Head of caudate nucleus (tissue), 42 donors: Measurements from ENCODE around the gene COG1.

Experiments
- DNase-seq, 42 donors: peaks; one replicate each; pipeline versions ENCODE4 v3.0.0 to v3.0.0-alpha.2; 2020 to 2021; ENCODE audit warnings: mixed read lengths in 7 of 42
- intact Hi-C: fragments of 100-400 bp; cut with DNase I; formaldehyde crosslinking; loops from one replicate; pipeline ENCODE4 v1.15.0; 2022

COG1 gene

DNA sequence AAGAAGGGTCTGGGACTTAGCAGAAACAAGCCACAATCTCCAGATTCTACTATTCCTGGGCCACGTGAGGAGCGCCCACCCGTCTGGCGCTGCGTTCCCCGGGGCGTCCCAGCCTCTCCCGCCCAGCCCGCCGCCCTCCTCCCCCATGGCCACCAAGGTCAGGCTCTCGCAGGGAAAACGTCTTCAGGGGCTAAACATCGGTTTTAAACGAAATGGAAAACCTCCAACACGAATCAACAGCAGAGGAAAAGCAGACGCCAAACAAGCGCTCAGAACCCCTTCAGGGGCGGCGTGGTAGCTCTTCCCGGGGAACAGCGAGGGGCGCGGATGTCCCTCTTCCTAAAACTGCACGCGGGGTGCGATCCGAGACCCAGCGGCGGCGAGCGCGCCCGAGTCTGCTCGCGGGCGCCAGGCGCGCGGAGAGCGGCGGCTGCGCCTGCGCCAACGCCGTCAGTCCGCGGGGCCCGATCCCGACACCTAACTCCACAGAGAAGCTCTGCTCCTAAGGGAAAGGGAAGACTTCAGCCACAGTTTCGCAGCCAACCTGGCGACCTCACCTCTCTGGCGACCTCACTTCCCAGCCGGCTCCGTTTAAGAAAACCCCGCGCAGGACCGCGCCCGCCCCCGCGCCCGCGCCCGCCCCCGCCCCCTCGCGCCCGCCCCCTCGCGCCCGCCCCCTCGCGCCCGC, 505 bp upstream of the COG1 start:
- intact Hi-C loops, result loop anchor here (2.0 to 10.0 kb wide), 3 partner anchors 40 to 468 kb away; a partner anchor contains a TSS
- DNase-seq, result peak; percentile 9 to 84 (median 68)

DNA sequence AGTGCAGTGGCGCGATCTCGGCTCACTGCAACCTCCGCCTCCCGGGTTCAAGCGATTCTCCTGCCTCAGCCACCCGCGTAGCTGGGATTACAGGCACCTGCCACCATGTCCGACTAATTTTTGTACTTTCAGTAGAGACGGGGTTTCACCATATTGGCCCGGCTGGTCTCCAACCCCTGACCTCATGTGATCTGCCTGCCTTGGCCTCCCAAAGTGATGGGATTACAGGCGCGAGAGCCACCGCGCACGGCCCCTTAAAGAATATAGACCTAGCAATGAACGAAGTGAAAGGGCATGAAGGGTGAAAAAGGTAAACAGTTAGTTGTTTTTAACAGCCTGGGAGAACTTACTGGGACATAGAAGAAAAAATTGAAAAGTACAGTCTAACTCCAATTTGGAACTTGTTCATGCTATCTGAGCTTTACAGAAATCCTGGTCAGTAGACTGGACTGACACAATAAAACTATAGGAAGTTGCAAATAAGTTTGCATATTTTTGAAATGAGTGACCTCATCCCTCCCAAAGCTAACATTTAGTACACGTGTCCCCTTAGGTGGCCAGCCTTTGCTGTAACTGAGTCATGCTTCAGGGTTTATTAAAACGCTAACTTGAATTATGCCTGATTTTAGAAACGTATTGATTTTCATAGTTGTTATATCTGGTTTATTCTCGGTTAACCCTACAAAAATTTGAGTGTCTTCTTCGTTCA, 1.8 kb downstream of the COG1 start:
- DNase-seq, result no peak
- intact Hi-C loops, result loop anchor here (10.0 kb wide), 2 partner anchors 170 to 470 kb away; no protein-coding TSS in a partner anchor

DNA sequence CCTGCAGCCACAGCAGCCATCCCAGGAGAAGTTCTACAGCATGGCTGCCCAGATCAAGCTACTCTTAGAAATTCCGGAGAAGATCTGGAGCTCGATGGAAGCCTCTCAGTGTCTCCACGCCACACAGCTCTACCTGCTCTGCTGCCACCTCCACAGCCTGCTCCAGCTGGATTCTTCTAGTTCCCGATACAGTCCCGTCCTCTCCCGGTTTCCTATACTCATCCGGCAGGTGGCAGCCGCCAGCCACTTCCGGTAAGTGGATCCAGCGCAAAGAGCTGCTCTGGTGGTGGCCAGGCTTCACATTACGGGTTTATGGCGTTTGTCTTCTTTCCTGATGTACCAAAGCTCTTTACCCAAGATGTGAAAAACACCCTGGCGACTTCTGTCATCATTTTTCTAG, 3.6 kb downstream of the COG1 start:
- intact Hi-C loops, result loop anchor here (10.0 kb wide), 2 partner anchors 168 to 472 kb away; no protein-coding TSS in a partner anchor
- DNase-seq, result peak in 35 of 42 donors; percentile 25 to 81 (median 58)

DNA sequence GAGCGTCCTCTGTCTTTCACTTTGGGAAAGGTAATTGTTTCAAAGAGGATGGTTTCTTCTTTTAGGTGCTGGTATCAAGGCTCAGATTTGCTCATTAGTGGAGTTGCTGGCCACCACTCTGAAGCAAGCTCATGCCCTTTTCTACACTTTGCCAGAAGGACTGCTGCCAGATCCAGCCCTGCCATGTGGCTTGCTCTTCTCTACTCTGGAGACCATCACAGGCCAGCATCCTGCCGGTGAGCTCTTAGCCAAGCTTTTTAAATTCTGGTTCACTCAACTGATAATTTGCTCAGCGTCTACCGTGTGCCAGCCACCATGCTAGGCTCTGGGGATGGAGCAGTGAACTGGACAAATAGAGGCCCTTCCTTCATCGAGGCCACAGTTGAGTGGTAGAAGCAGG, 4.3 kb downstream of the COG1 start:
- intact Hi-C loops, result loop anchor here (10.0 kb wide), 2 partner anchors 168 to 472 kb away; no protein-coding TSS in a partner anchor
- no peak for DNase-seq

DNA sequence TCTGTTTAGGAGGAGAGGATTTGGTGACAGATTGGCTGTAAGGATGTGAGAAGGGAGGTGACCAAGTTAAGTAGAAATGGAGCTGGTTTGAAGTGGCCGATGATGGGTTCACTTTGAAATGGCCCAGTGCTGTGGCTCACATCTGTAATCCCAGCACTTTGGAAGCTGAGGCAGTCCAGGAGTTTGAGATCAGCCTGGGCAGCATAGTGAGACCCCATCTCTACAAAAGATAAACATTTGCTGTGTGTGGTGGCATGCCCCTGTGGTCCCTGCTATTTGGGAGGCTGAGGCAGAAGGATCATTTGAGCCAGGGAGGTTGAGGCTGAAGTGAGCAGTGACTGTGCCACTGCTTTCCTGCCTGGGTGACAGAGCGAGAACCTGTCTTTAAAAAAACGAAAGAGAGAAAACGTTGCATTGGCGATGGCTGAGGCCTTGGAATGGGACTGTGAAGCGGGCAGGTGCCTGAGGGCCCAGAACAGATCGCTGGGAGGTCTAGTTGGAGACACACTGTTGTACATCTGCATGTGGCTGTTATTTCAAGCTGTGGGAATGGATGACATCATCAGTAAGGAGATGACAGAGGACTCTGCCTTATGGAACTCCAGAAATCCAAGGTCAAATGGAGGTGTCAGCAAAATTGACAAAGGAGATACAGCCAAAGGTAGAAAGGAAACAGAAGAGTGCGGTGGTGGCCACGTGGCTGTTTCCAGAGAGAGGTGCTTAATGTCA, 5.5 kb downstream of the COG1 start:
- intact Hi-C loops, result loop anchor here (10.0 kb wide), 2 partner anchors 166 to 474 kb away; no protein-coding TSS in a partner anchor

DNA sequence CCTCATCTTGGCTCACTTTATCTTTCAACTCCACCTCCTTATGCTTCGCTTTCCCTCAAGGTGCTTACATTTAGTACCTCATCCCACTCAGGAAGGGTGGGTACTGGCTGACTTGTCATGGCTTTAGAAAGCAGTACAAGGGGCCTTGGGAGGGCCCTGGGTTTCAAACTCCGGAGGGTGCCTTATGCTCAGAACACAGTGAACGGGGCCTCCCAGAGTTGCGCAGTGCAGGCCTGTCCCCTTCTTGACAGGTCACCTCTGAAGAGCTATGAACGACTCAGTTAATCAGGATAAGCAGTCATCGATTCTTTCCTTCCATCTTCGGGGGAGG, 6.0 kb downstream of the COG1 start:
- intact Hi-C loops, result loop anchor here (10.0 kb wide), 2 partner anchors 166 to 474 kb away; no protein-coding TSS in a partner anchor
- no peak for DNase-seq

More for the DNA sequence above, 5.5 kb downstream of the COG1 start:
- DNase-seq, result no peak

DNA sequence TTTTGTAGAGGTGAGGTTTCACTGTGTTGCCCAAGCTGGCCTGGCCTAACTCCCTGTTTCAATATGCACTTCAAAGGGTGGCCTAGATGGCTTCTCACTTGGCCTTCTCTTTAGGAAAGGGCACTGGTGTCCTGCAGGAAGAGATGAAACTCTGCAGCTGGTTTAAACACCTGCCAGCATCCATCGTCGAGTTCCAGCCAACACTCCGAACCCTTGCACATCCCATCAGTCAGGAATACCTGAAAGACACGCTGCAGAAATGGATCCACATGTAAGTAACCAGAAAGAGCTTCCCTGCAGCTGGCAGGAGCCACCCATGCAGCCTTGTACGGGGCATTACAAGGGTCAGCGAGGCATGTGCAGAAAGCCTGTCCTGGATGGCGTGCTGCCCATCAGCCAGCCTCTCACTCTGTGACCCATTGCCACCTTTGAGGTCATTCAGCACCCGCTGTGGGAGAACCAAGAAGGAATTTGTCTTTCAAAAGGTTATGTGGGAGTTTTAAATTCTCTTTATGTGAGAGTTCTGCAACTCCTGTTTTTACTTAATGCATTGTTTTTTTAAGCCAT, 7.0 kb downstream of the COG1 start:
- DNase-seq, result no peak
- intact Hi-C loops, result loop anchor here (10.0 kb wide), 2 partner anchors 165 to 475 kb away; no protein-coding TSS in a partner anchor

DNA sequence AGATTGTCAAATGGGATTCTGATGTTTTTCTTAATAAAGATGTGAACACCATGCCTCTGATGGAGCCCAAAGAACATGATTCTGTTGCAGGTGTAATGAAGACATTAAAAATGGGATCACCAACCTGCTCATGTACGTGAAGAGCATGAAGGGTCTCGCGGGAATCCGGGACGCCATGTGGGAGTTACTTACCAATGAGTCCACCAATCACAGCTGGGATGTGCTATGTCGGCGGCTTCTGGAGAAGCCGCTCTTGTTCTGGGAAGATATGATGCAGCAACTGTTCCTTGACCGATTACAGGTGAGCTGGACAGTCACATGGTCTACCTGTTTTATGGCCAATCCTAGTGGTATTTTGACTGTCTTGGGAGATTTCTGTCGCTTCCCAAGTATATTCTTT, 7.6 kb downstream of the COG1 start:
- no peak for DNase-seq
- intact Hi-C loops, result no loop called here

DNA sequence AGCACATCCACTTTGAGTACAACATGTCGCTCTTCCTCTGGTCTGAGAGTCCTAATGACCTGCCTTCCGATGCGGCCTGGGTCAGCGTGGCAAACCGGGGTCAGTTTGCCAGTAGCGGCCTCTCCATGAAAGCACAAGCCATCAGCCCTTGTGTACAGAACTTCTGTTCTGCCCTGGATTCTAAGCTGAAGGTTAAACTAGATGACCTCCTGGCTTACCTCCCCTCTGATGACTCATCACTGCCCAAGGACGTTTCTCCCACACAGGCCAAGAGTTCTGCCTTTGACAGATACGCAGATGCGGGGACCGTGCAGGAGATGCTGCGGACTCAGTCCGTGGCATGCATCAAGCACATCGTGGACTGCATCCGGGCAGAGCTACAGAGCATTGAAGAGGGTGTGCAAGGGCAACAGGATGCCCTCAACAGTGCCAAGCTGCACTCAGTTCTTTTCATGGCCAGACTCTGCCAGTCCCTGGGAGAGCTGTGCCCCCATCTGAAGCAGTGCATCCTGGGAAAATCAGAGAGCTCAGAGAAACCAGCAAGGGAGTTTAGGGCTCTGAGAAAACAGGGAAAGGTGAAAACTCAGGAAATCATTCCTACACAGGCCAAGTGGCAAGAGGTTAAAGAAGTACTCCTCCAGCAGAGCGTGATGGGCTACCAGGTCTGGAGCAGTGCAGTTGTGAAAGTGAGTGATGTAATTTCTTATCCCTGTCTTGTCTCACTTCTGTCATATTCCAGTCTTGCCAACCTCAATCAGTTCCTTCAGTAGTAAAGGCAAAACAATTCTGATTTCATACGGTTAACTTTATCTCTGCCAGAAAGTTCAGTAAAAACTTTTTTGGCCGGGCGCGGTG, 8.6 kb downstream of the COG1 start:
- intact Hi-C loops, result no loop called here

DNA sequence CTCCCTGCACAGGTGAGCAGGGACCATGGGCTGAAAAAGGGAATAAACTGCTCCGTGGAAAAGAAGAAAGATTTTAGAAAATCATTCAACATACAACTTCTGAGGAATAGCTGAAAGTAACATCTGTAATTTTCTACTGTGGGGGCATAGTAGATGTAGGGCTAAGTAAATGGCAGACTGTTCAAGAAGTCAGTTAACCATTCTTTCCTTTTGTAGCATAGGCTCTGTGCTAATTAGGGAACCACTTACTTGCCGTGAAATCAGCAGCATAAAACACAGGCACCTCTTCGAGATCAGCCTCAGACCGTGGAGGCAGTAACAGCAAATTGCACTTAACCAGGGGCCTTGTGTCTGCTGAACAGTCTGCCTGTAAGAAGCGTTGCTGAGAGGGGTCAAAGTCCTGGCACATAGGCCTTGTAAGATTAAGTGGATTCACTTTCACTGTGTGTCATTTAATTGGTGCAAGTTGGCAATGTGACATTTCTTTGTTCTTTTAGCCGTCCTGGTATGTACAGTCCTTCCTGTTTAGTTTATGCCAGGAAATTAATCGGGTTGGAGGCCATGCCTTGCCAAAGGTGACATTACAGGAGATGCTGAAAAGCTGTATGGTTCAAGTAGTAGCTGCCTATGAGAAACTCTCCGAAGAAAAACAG, 10.4 kb downstream of the COG1 start:
- intact Hi-C loops, result no loop called here
- peak in 1 of 42 donors; percentile 7 for DNase-seq

More for the DNA sequence above, 8.6 kb downstream of the COG1 start:
- DNase-seq, result no peak

DNA sequence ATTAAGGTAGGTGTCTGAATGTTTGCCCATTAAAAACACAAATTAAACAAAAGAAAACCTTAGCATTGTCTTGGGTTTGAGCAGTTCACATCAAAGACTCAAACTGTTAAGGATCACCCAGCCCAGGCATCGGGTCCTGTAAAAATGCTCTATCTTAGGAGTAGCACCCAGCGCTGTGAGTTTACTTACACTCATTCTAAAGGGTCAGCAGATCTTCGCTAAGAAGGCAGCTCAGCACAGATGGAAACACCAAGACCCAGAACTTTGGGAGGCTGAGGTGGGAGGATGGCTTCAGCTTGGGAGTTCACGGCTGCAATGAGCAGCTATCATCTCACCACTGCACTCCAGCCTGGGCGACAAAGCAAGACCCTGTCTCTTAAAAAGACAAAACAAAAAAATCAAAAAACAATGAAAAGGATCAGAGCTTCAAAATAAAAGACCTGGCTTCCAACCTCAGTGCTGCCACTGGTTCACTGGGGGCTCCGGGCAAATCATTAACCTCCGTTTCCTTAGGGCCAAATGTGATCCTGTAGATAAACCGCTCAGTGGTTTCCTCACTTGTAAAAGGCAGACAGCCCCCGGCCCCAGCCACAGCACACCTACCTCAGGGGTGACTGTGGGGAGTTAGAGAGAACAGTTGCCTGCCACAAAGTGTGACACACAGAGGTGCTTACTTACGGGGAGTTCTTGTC, 11.1 kb downstream of the COG1 start:
- intact Hi-C loops, result no loop called here
- no peak for DNase-seq

DNA sequence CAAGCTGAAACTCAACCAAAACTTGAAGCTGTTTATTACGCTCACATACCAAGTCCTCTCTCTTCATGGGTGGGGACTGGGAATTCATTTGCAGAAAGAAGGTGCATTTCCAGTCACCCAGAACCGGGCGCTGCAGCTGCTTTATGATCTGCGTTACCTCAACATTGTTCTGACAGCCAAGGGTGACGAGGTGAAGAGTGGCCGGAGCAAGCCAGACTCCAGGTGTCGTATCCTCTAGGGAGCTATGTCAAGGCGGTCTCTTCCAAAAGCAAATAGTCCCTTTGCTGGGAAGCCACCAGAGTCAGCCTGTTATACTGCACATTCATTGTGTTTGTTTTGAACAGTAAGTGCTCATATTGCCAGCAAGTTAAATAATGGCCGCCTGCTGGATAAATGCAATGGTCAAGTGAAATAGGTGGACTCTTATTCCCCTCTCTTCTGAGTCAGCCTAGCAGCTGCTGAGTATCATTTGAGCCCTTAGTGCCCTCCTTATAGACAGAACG, 12.7 kb downstream of the COG1 start:
- intact Hi-C loops, result no loop called here
- DNase-seq, result peak in 1 of 42 donors; percentile 3

DNA sequence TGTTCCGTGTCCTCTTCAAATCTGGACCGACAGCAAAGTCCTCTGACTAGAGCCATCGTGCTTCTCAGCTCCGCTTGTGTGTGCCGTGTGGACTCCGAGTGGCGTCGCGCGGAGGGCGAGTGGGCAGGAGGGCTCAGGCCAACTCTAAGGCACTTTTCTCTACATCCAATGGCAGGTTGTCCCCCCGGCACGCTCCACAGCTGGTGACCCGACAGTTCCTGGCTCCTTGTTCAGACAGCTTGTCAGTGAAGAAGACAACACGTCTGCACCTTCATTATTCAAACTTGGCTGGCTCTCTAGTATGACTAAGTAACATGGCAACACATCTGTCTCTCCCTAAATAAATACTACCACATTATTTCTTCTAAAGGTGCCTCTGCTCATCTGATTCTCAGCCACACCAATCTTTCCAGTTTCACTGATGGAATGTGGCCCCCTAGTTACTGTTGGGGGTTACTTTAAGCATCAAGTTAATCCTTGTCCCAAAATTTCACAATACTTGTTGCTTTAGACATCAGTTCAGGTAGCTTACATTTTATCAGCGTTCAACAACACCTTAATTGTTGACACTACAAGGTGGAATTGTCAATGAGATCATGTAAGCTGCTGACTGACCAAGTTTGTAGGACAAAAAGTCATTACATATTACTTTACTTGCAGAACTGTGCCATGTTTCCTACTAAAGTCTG, 15.4 kb downstream of the COG1 start:
- intact Hi-C loops, result no loop called here
- DNase-seq, result peak in 1 of 42 donors; percentile 10

DNA sequence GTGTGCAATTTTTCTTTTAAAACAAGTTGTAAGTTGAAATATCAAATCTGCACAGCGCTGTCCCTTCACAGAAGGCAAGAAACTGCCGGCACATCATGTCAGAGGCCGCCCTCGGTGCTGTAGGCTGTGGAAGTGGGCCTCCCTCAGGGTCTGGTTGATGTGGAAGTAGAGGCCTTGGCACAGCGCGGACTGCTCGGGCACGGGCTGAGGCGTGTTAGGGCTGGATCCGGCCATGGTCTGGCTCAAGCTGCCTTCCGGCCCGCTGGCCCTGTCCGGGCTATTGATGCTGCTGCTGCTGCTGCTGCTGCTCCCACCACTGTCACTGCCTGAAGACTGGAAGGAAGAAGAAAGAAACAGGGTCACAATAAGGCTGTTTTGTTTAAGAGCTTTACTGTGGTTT, 16.6 kb downstream of the COG1 start:
- intact Hi-C loops, result no loop called here
- peak in 2 of 42 donors; percentile 13 to 33 for DNase-seq

DNA sequence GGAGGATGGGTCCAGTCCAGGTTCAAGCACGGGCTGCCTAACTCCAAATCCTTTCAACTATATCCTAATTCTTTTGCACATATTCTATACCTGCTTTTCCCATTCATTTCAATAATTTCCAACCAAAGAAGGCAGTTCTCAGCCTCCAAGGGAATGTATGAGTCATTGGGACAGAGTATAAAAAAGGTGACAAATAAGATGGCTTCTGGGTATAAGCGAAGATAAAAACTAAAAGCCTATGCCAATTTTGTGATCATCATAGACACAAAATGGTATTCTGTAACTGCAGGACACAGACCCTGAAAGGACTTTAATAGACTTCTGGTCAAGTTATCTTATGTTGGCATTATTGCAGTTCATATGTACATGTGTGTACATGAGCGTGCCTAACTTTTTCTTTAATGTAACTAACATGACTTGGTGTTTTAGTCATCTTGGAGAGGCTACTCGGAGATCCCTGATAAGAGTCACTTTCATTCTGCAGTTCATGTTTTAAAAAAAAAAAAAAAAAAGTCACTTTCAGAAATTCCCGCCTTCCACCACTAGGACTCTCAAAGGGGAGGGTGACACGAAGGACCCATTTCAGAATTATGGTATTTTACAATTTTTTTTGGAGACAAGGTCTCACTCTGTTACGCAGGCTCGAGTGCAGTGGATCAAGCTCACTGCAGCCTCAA, 17.3 kb downstream of the COG1 start:
- no peak for DNase-seq
- intact Hi-C loops, result no loop called here

DNA sequence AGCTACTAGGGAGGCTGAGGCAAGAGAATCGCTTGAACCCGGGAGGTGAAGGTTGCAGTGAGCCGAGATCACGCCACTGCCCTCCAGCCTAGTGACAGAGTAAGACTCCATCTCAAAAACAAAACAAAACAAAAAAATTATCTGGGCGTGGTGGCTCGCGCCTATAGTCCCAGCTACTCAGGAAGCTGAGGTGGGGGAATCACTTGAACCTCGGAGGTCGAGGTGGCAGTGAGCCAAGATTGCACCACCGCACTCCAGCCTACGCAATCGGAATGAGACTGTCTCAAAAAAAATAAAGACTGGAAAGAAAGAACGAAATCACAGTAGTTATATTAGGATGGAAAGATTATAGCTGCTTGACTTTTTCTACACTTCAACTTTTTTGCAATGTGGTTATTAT, 18.9 kb downstream of the COG1 start:
- peak in 1 of 42 donors; percentile 8 for DNase-seq
- intact Hi-C loops, result no loop called here
